Measurements from ENCODE around the gene DPYSL3. TPM values are rescaled to one million over a fixed set of nuclear protein-coding genes. Genes with fewer than 3 reads are reported as not detected.

The DPYSL3 gene
- total RNA-seq, 1 experiment from 2014 or later, result 106 TPM

- ChIA-PET CTCF (no interaction called here), POLR2A (no interaction called here)
Measured at GRCh38 chr5:147441191-147441695, 68.6 kb downstream of the DPYSL3 start.

GRCh38 chr5:147439254-147439653 lies 70.6 kb downstream of the DPYSL3 start:
- Histone ChIP-seq H3K27me3 (replicated peaks; ENCODE audit: control insufficient read depth, insufficient read depth, low read length) (no peaks in the 10 kb centered on the region), H3K9me3 (no peaks in the 10 kb centered on the region), H3K4me3 (ENCODE audit: low read depth, low read length) (no peak overlapping the region), H3K36me3 (ENCODE audit: control insufficient read depth, insufficient read depth, low read length) (no peaks in the 10 kb centered on the region; the same call in 1 of the 2 replicates), H3K4me1 (peaks cover 18% of the 10 kb centered on the region)
- H3K4me3 Mint-ChIP-seq (ENCODE audit: unreplicated experiment), result no peak overlapping the region
- no peak for DNase-seq
- no peaks in the 10 kb centered on the region for H3K27me3 Mint-ChIP-seq (ENCODE audit: insufficient read depth, unreplicated experiment)
- no peak overlapping the region for H3K27ac Mint-ChIP-seq (ENCODE audit: unreplicated experiment)
- intact Hi-C loops (cut with micrococcal nuclease; ENCODE audit: unreplicated experiment), result loop anchor here (10.0 kb wide), 1 partner anchor 396 kb away; the partner anchor contains the start of gene SPINK1
- peaks cover 25% of the 10 kb centered on the region for H3K36me3 Mint-ChIP-seq (ENCODE audit: insufficient read depth, unreplicated experiment)
- H3K4me1 Mint-ChIP-seq (ENCODE audit: low read depth, unreplicated experiment), result peaks cover 47% of the 10 kb centered on the region
- no peaks in the 10 kb centered on the region for H3K9me3 Mint-ChIP-seq (ENCODE audit: unreplicated experiment)
- no peak for TF ChIP-seq CTCF (IDR thresholded peaks at IDR 0.05; ENCODE audit: insufficient read depth in 1 of 2, low read depth in 1 of 2, low read length in 1 of 2, severe bottlenecking in 1 of 2, unreplicated experiment in 1 of 2)
- ChIA-PET CTCF (no interaction called here), POLR2A (no interaction called here)
- no TSS peak for BruUV-seq (replicated peaks)

More at GRCh38 chr5:147441191-147441695, 68.6 kb downstream of the DPYSL3 start:
- no peak overlapping the region for H3K4me3 Mint-ChIP-seq (ENCODE audit: unreplicated experiment)
- 0 out of 2 replicates have a peak, but pooled peaks cover 4% of the 10 kb centered on the region for H3K4me1 ChIP-seq
- peaks cover 23% of the 10 kb centered on the region for H3K36me3 Mint-ChIP-seq (ENCODE audit: insufficient read depth, unreplicated experiment)
- no peak overlapping the region for H3K4me3 ChIP-seq (ENCODE audit: low read depth, low read length)
- H3K27ac Mint-ChIP-seq (ENCODE audit: unreplicated experiment), result no peak overlapping the region
- no peaks in the 10 kb centered on the region for H3K9me3 Mint-ChIP-seq (ENCODE audit: unreplicated experiment)
- H3K27me3 Mint-ChIP-seq (ENCODE audit: insufficient read depth, unreplicated experiment), result no peaks in the 10 kb centered on the region
- no peaks in the 10 kb centered on the region for H3K27me3 ChIP-seq (replicated peaks; ENCODE audit: control insufficient read depth, insufficient read depth, low read length)
- BruUV-seq (replicated peaks), result no TSS peak
- intact Hi-C loops (cut with micrococcal nuclease; ENCODE audit: unreplicated experiment), result no loop called here
- no peak for TF ChIP-seq CTCF (IDR thresholded peaks at IDR 0.05; ENCODE audit: insufficient read depth in 1 of 2, low read depth in 1 of 2, low read length in 1 of 2, severe bottlenecking in 1 of 2, unreplicated experiment in 1 of 2)
- peaks cover 32% of the 10 kb centered on the region for H3K4me1 Mint-ChIP-seq (ENCODE audit: low read depth, unreplicated experiment)
- no peaks in the 10 kb centered on the region for H3K36me3 ChIP-seq (ENCODE audit: control insufficient read depth, insufficient read depth, low read length)
- DNase-seq, result no peak
- no peaks in the 10 kb centered on the region for H3K9me3 ChIP-seq

GRCh38 chr5:147437161-147437596 lies 72.7 kb downstream of the DPYSL3 start:
- intact Hi-C loops (cut with micrococcal nuclease; ENCODE audit: unreplicated experiment), result loop anchor here (10.0 kb wide), 1 partner anchor 398 kb away; the partner anchor contains the start of gene SPINK1
- Histone ChIP-seq H3K9me3 (no peaks in the 10 kb centered on the region), H3K27me3 (replicated peaks; ENCODE audit: control insufficient read depth, insufficient read depth, low read length) (no peaks in the 10 kb centered on the region), H3K4me1 (peaks cover 35% of the 10 kb centered on the region), H3K4me3 (ENCODE audit: low read depth, low read length) (no peak overlapping the region), H3K36me3 (ENCODE audit: control insufficient read depth, insufficient read depth, low read length) (no peaks in the 10 kb centered on the region; the same call in 1 of the 2 replicates)
- Mint-ChIP-seq H3K27me3 (ENCODE audit: insufficient read depth, unreplicated experiment) (no peaks in the 10 kb centered on the region), H3K4me3 (ENCODE audit: unreplicated experiment) (no peak overlapping the region), H3K27ac (ENCODE audit: unreplicated experiment) (no peak overlapping the region), H3K9me3 (ENCODE audit: unreplicated experiment) (no peaks in the 10 kb centered on the region), H3K36me3 (ENCODE audit: insufficient read depth, unreplicated experiment) (peaks cover 24% of the 10 kb centered on the region), H3K4me1 (ENCODE audit: low read depth, unreplicated experiment) (peaks cover 58% of the 10 kb centered on the region)
- BruUV-seq (replicated peaks), result no TSS peak
- no peak for DNase-seq
- ChIA-PET POLR2A (no interaction called here), CTCF (no interaction called here)
- no peak for TF ChIP-seq CTCF (IDR thresholded peaks at IDR 0.05; ENCODE audit: insufficient read depth in 1 of 2, low read depth in 1 of 2, low read length in 1 of 2, severe bottlenecking in 1 of 2, unreplicated experiment in 1 of 2)

Data from Caco-2 (cell line).